PC-9 (cell line): Measurements from ENCODE around the gene SYNDIG1L.

ENCODE experiments used
- EZH2 ChIP-seq: fragments of 200-600 bp; sonication (generic); IDR thresholded peaks from 2 replicates; pipeline ENCODE4 v1.8.0; 2017; ENCODE audit warnings: antibody characterized with exemption, low read depth
- TF ChIP-seq, protein P1 (sequence below): fragments of 200-600 bp; sonication (generic); conservative IDR thresholded peaks from 2 replicates; pipeline ENCODE4 v1.6.1; 2017; ENCODE audit warnings: mixed run types, antibody characterized with exemption, mild to moderate bottlenecking, moderate library complexity

DNA sequence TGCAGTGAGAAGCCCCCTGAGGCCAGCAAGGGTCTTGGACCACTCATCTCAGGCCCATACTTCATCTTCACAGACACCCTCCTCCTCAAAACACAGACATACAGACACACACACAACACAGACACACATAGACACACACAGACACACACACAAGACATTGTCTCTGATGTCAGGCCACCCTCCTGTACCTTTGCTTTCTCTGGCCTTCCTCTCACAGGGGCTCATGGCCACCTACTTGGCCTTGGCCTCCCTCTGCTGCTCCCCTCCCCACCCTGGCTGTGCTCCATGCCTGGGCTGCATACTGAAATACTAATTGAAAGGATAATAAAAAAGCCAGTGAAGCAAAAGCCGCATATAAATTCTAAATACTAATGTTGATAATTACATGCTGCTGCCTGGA, 1.6 kb upstream of the SYNDIG1L start:
- TF ChIP-seq, protein P1, sequence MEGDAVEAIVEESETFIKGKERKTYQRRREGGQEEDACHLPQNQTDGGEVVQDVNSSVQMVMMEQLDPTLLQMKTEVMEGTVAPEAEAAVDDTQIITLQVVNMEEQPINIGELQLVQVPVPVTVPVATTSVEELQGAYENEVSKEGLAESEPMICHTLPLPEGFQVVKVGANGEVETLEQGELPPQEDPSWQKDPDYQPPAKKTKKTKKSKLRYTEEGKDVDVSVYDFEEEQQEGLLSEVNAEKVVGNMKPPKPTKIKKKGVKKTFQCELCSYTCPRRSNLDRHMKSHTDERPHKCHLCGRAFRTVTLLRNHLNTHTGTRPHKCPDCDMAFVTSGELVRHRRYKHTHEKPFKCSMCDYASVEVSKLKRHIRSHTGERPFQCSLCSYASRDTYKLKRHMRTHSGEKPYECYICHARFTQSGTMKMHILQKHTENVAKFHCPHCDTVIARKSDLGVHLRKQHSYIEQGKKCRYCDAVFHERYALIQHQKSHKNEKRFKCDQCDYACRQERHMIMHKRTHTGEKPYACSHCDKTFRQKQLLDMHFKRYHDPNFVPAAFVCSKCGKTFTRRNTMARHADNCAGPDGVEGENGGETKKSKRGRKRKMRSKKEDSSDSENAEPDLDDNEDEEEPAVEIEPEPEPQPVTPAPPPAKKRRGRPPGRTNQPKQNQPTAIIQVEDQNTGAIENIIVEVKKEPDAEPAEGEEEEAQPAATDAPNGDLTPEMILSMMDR, result no peak
- no peak for TF ChIP-seq EZH2
